ENCODE results near the gene COX20.

- TF ChIP-seq CTCF (conservative IDR thresholded peaks at IDR 0.05 in 1 of 2, IDR thresholded peaks at IDR 0.05 in 1 of 2; ENCODE audit: low read depth in 1 of 2, low read length in 2 of 2) (no peak), EZH2 (IDR thresholded peaks at IDR 0.05; ENCODE audit: low read length, missing control alignments) (no peak)
These were observed 12.6 kb upstream of the COX20 start for GRCh38 chr1:244822878-244823277.

Measured in fibroblast of lung (primary cell).